H1 (cell line): ENCODE data around the gene PCSK4. TPM values are rescaled to one million over a fixed set of nuclear protein-coding genes. Genes with fewer than 3 reads are reported as not detected.

Source experiments
- ATF3 ChIP-seq: IDR thresholded peaks from 2 replicates; pipeline ENCODE4 v1.6.1; 2011; ENCODE audit warnings: low read depth, mild to moderate bottlenecking, low read length; ENCODE audit not compliant: insufficient read depth
- CBX8 ChIP-seq: fragments of 300-800, 300-1000 bp; sonication (generic); IDR thresholded peaks from 2 replicates; pipeline ENCODE4 v1.7.1; 2016; ENCODE audit warnings: low read depth, low read length, borderline replicate concordance
- CEBPB ChIP-seq: IDR thresholded peaks from 2 replicates; pipeline ENCODE4 v1.6.1; 2012; ENCODE audit warnings: low read depth, low read length
- CHD2 ChIP-seq: IDR thresholded peaks from 2 replicates; pipeline ENCODE4 v1.6.1; 2012; ENCODE audit warnings: low read length, improper control_type of control experiment
- CTCF ChIP-seq, 3 experiments: IDR thresholded peaks; 1 replicate in 2 of 3; 2 replicates in 1 of 3; pipeline versions ENCODE4 v1.5.1 to v1.6.1; 2011; ENCODE audit warnings: low read length in 3 of 3, mild to moderate bottlenecking in 3 of 3, inconsistent platforms in 2 of 3, low read depth in 1 of 3, moderate library complexity in 1 of 3; ENCODE audit not compliant: insufficient read depth in 1 of 3; ENCODE audit errors: control extremely low read depth in 1 of 3
- EP300 ChIP-seq, 2 experiments: IDR thresholded peaks; 1 replicate in 1 of 2; 2 replicates in 1 of 2; pipeline ENCODE4 v1.6.1; 2011 to 2012; ENCODE audit warnings: low read depth in 2 of 2, low read length in 2 of 2, mild to moderate bottlenecking in 2 of 2, borderline replicate concordance in 1 of 2, inconsistent platforms in 1 of 2, moderate library complexity in 1 of 2
- HDAC2 ChIP-seq, 2 experiments: fragments of 300-600 bp in 1 of 2; sonication (generic) in 1 of 2; IDR thresholded peaks; 2 replicates each; pipeline ENCODE4 v1.6.1; 2011 to 2012; ENCODE audit warnings: low read depth in 2 of 2, low read length in 2 of 2, mild to moderate bottlenecking in 2 of 2, moderate library complexity in 2 of 2, borderline replicate concordance in 1 of 2, inconsistent platforms in 1 of 2
- JUN ChIP-seq: IDR thresholded peaks from 2 replicates; pipeline ENCODE4 v1.6.1; 2011; ENCODE audit warnings: low read depth, mild to moderate bottlenecking, improper control_type of control experiment, low read length
- JUND ChIP-seq: IDR thresholded peaks from 2 replicates; pipeline ENCODE4 v1.6.1; 2011; ENCODE audit warnings: mild to moderate bottlenecking, improper control_type of control experiment, low read length
- KDM4A ChIP-seq: IDR thresholded peaks from one replicate; pipeline ENCODE4 v1.7.1; 2012; ENCODE audit warnings: low read depth, mild to moderate bottlenecking, moderate library complexity, low read length, inconsistent platforms; ENCODE audit not compliant: severe bottlenecking
- MAX ChIP-seq: IDR thresholded peaks from 2 replicates; pipeline ENCODE4 v1.6.1; 2012; ENCODE audit warnings: inconsistent platforms
- PHF8 ChIP-seq: fragments of 200-600 bp; sonication (generic); conservative IDR thresholded peaks from 2 replicates; pipeline ENCODE4 v1.7.1; 2012; ENCODE audit warnings: low read depth, mild to moderate bottlenecking, inconsistent platforms, low read length, moderate library complexity
- SP1 ChIP-seq: IDR thresholded peaks from 2 replicates; pipeline ENCODE4 v1.6.1; 2011; ENCODE audit warnings: low read depth, low read length
- polyA plus RNA-seq, 7 experiments: library from polyadenylated mRNA; depleted of rRNA in 3 of 7; stranded (reverse) in 5 of 7; unstranded in 2 of 7; fragments of >200 nt in 5 of 7; fragments of 200-250 nt in 2 of 7; gene quantifications; 1 replicate in 5 of 7; 2 replicates in 1 of 7; 4 replicates in 1 of 7; pipeline versions ENCODE4 v1.2.1 to v1.2.3, GENCODE V29; 2011 to 2013; ENCODE audit warnings: missing spikeins in 2 of 7, mixed read lengths in 2 of 7
- total RNA-seq: library from RNA; stranded (reverse); fragmentation: NEBNext Ultra II Directional; extraction: Animal tissue kit (Norgen Biotek cat#: 25700); gene quantifications from 2 replicates; pipeline ENCODE4 v1.2.1, GENCODE V29; 2021

The PCSK4 gene
- total and polyA plus RNA-seq, 2 of the 8 experiments (the other 6 are each of a cell fraction or from before 2014, with no cell fraction given), result 9.8 to 10.7 TPM

- no peak; a peak in 1 of 4 replicates for TF ChIP-seq CTCF (IDR thresholded peaks at IDR 0.05; ENCODE audit: control extremely low read depth in 1 of 3, insufficient read depth in 1 of 3, low read depth in 1 of 3, low read length in 3 of 3)
- TF ChIP-seq JUND, result 0 out of 2 replicates have a peak, but pooled peaks have one; percentile 9
- TF ChIP-seq KDM4A, result peak; percentile 25
- TF ChIP-seq ATF3, result 0 out of 2 replicates have a peak, but pooled peaks have one; percentile 42
- peak in 1 of 2 experiments; percentile 61; a peak in 1 of 4 replicates for TF ChIP-seq HDAC2 (IDR thresholded peaks at IDR 0.05; ENCODE audit: borderline replicate concordance in 1 of 2, low read depth in 2 of 2, low read length in 2 of 2)
- TF ChIP-seq JUN, result no peak
- TF ChIP-seq CBX8, result no peak
- TF ChIP-seq CHD2, result peak; percentile 75
- peak; percentile 82 for TF ChIP-seq SP1
- TF ChIP-seq PHF8, result 0 out of 2 replicates have a peak, but pooled peaks have one; percentile 35
- TF ChIP-seq MAX, result 0 out of 2 replicates have a peak, but pooled peaks have one; percentile 6
- peak in 1 of 2 experiments; percentile 54; a peak in 1 of 3 replicates for TF ChIP-seq EP300 (IDR thresholded peaks at IDR 0.05; ENCODE audit: borderline replicate concordance in 1 of 2, low read depth in 2 of 2, low read length in 2 of 2)
- 0 out of 2 replicates have a peak, but pooled peaks have one; percentile 1 for TF ChIP-seq CEBPB
Measured at GRCh38 chr19:1449467-1450442, 40.4 kb downstream of the PCSK4 start, which contains the start of gene APC2 (continued).
